Measurements from ENCODE around the gene CEP97. TPM values are rescaled to one million over a fixed set of nuclear protein-coding genes. Genes with fewer than 3 reads are reported as not detected.
A peak's percentile ranks its signal among the peaks of the same experiment; 100 is the strongest.
"Not testable (repeated sequence)": the region's sequence is repeated elsewhere in the genome, so short reads cannot be mapped to it uniquely, and the experiment has no call there.

Gene CEP97
- total RNA-seq, 1 experiment from 2014 or later: 3.3 TPM

DNA sequence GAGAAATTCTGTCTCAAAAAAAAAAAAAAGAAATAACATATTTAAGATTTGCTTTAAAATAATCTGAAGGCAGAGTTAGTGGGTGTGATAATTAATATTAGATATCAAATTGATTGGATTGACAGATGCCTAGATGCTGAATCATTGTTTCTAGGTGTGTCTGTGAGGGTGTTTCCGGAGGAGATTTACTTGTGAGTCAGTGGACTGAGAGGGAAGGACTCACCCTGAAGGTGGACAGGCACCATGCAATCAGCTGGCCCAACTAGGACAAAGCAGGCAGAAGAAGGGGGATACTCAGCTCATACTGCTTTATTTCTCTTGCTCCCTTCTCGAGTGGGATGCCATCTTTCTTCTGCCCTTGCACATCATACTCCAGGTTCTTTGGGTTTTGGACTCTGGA, 21.2 kb upstream of the CEP97 start:
- no peak for DNase-seq (ENCODE audit: low spot score)

DNA sequence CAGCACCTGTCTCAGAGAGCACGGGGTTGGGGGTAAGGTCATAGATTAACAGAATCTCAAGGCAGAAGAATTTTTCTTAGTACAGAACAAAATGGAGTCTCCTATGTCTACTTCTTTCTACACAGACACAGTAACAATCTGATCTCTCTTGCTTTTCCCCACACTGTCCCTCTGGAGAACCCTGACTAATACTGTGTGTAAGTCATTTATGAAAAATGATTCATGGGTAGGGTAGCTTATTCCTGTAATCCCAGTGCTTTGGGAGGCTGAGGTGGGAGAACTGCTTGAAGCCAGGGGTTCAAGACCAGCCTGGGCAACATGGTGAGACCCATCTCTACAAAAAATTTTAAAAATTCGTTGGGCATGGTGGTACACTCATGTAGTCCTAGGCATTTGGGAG, 19.8 kb upstream of the CEP97 start:
- not testable (repeated sequence) for DNase-seq (ENCODE audit: low spot score)

DNA sequence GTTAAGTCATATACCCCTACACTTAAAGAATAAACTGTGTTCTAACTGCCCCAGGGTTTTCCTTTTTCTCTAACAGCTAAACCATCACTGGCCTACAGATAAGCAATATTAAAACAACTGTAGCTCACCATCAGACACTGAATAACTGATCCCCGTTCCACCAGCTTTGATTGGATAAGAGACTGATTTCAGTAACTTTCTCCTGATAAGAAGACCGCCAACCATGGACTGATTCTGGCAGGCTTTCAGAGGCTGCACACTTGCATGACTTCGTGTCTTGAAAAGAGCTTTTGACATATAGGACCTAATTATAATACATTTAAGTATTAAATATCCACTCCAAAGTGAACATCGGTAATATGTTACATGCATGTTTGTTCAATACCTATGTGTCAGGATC, 15.3 kb upstream of the CEP97 start:
- DNase-seq (ENCODE audit: low spot score): no peak

DNA sequence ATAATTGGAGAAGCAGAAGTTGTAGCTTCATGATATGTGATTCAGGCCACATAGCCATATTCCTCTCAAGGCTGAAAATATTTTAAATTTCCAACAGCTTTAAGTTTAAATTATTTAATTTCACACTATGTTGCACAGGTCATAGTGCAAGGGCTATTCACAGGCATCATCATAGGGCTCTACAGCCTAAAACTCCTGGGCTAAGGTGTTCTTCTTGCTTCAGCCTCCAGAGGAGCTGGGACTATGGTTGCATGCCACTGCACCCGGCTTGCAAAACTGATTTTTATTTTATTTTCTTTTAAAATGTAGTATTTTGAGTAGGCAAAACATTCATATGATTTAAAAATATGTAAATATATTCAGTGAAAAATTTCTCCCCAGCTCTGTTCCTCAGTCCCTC, 6.0 kb upstream of the CEP97 start:
- DNase-seq (ENCODE audit: low spot score): no peak

DNA sequence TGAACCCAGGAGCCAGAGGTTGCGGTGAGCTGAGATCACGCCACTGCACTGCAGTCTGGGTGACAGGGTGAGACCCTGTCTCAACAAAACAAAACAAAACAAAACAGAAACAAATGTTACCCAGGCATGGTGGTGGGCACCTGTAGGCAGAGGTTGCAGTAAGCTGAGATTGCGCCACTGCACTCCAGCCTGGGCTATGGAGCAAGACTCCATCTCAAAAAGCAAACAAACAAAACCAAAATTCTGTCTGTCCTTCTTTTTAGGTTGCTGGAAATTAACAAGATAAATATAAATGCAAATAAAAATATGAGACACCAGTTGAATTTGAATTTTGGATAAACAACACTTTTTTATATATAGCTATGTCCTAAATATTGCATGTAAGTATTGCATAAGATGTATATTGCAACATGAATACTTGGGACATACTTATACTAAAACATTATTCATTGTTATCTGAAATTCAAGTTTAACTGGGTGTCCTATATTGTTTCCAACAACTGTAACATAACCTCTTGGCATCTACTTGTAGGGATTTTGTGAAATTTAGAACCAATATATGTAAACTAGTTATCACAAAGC, 4.7 kb upstream of the CEP97 start:
- no peak for DNase-seq (ENCODE audit: low spot score)

DNA sequence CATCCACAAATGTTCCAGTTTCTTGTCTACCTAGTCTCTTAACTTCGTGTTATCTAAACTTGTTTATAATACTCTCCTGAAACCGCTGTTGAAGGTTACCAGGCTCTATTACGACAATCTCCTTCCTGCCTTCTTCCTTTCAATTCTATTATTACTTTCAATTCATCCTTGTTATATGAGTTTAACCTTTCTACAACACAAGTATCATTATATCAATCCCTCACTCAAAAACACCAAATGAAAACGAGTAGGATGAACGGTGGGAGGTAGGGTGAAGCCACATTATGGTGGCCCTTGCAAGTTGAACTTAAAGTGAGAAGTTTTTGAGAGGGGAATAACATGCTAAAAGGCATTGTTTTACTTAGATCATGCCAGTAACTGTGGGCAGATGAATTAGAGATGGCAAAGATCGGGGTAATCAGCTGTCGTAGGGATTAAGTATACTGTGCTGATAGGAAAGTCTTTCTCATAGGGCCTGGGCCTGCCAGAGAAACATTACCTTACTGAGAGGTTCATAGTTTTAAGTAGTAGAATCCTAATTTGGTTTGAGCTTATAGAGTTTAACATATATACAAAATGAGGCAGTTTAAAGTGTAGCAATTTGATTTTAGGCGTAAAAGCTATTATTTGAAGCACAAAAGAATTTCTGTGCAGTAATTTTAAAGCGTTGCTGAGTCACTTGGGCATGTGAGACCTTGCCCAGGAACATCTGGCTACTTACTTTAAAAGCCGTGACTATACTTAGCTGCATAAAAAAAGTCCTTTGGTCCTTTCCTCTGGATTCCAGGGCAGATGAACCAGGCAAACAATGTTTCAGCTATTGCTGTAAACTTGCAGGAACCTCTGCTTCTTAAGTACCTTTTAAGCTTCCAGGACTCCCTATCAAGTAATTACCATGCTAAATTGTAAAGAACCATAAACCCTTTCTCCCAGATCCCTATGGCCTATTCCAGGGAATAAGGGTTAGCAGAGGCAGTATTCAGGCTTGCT, 3.3 kb upstream of the CEP97 start:
- no peak for DNase-seq (ENCODE audit: low spot score)

DNA sequence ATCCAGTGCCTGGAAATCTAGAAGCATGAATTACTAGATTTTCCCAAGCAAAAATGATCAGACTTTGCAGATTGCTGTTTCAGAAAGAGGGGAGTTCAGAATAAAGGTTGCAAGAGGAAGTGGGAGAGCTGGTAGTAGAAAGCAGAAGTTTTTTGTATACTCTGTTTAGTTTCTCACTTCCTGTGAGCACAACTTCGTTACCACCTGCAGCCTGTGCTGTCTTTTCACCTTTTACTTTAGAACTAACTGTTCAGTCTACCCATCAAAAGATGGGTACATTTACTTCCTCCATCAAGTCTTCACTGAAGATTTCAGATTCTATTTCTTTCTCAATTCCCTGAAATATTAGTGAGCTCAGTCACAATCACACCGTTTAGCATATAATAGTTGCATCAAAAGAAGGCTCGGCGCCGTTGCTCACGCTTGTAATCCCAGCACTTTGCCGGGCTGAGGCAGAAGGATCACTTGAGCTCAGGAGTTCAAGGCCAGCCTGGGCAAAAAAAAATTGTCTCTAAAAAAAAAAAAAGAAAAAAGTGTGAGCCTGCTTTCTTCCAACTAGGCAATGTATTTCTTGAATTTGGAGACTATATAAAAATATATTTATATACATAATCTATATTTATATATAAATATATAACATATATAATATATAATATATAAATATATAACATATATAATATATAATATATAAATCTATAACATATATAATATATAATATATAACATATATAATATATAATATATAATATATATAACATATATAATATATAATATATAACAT, 1.8 kb upstream of the CEP97 start:
- DNase-seq (ENCODE audit: low spot score): no peak

DNA sequence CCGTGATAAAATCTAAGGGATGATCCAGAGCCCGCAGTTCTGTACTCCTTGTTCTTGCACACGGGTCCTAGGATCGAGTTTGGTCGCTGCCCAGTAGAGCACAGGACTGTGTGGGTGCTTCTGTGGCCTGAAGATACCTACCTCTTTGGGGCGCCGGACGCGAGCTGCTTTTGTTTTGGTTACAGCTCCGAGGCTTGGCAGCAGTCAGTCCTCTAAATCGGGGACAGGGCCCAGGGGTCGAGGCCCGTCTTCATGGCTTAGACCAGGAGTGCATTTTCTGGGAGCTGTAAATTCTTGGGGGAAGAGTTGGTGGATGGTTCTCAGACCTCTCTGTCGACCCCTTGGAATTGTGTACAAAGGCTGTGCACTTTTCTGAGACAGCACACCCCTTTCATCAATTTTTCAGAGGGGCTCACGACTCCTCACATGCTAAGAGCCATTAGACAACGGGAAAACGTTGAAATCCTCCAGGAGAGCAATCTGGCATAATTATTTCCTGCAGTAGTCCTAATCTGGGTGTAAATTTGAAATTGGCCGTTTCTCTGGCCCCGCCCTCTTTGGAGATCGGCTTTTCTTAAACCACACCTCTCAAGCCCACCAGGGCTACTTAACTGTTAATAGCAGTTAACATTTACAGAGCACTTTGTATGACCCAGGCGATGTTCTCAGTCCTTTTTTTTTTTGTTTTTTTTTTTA, 928 bp downstream of the CEP97 start:
- DNase-seq (ENCODE audit: low spot score): peak; percentile 9

DNA sequence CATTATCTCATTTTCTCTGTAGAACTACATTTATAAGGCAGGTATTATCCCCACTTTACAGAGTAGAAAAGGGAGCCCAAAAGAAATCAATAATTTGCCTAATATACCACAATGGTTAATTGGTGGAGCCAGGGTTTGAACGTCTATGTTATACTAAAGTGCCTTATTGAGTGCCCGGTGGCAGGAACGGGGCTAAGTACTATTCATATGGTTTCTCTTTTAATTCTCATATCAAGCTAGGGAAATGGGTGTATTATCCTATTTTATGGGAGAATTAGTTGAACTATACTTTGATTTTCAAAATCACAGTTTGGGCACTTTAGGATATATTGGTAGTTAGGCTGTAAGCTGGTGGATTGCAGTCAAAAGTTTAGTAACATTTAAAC, 1.5 kb downstream of the CEP97 start:
- no peak for DNase-seq (ENCODE audit: low spot score)

DNA sequence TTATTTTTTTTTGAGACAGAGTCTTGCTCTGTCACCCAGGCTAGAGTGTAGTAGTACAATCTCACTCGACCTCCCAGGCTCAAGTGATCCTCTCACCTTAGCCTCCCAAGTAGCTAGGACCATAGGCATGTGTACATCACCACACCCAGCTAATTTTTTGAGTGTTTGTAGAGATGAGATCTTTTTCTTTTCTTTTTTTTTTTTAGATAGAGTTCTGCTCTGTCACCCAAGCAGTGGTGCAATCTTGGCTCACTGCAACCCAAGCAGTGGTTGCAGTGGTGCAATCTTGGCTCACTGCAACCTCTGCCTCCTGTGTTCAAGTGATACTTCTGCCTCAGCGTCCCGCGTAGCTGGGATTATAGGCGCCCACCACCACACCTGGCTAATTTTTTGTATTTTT, 5.2 kb downstream of the CEP97 start:
- no peak for DNase-seq (ENCODE audit: low spot score)

DNA sequence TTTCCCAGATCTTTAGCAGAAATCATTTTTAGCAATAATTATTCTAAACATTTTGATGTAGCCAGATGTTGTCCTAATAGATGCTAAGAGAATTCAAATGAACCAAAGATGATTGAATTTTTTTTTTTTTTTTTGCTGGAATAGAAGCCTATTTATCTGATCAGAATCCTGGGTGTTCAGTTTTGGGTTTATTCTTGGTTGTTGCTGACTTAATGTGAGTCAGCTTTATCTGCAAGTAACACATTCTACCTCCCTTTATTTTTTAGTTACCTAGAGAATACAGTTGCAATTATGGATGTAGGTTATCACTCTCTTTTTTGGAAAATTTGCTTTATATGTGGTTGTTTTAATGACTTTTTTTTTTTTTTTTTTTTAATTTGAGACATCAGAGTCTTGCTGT, 6.4 kb downstream of the CEP97 start:
- no peak for DNase-seq (ENCODE audit: low spot score)

DNA sequence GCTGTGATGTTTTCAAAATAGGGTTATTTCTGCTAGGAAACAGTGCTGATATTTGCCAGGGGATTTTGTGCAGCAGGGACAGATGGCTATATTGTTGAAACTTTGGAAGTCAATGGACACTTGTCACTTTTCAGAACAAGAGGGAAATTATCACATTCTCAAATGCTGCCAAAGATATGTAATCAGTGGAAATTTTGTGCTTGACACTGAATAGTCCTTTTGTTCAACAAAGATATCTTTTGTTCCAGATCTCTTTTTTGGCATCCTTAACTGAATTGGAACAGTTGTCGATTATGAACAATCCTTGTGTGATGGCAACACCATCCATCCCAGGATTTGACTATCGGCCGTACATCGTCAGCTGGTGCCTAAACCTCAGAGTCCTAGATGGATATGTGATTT, 7.8 kb downstream of the CEP97 start:
- DNase-seq (ENCODE audit: low spot score): no peak

DNA sequence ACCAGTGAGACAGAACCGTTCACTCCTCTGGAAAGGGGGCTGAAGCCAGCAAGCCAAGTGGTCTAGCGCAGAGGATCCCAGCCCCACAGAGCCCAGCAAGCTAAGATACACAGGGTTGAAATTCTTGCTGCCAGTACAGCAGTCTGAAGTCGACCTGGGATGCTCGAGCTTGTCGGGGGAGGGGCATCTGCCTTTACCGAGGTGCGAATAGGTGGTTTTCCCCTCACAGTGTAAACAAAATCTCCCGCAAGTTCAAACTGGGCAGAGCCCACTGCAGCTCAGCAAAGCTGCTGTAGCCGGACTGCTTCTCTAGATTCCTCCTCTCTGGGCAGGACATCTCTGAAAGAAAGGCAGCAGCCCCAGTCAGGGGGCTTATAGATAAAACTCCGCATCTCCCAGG, 11.4 kb downstream of the CEP97 start:
- DNase-seq (ENCODE audit: low spot score): no peak

DNA sequence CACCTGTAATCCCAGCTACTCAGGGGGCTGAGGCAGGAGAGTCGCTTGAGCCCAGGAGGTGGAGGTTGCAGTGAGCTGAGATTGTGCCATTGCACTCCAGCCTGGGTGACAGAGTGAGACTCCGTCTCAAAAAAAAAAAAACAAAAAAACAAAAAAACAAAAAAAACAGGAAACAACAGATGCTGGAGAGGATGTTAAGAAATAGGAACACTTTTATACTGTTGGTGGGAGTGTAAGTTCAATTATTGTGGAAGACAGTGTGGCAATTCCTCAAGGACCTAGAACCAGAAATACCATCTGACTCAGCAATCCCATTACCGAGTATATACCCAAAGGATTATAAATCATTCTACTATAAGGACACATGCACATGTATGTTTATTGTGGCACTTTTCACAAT, 17.5 kb downstream of the CEP97 start:
- DNase-seq (ENCODE audit: low spot score): not testable (repeated sequence)

DNA sequence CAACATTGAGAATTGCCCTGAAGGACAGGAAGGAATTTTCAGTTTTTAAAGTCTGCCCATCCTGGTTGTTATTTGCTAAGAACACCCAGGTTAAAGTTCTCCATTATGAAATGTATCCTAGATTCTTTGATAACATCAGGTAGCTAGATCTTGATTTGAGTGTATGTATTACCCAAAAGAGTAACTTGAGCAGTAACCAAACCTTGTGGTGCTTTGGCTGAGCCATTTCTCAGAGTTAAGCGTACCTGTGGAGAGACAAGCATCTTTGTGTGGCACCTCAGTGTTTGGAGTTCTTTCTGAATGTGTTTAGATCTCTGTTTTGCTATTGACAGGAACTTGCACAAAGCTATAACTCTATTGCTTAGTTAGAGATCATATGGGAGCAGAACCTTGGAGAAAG, 20.4 kb downstream of the CEP97 start:
- DNase-seq (ENCODE audit: low spot score): no peak

DNA sequence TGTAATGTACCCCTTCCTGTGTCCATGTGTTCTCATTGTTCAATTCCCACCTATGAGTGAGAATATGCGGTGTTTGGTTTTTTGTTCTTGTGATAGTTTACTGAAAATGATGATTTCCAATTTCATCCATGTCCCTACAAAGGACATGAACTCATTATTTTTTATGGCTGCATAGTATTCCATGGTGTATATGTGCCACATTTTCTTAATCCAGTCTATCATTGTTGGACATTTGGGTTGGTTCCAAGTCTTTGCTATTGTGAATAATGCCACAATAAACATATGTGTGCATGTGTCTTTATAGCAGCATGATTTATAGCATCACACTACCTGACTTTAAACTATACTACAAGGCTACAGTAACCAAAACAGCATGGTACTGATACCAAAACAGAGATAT, 21.5 kb downstream of the CEP97 start:
- not testable (repeated sequence) for DNase-seq (ENCODE audit: low spot score)

DNA sequence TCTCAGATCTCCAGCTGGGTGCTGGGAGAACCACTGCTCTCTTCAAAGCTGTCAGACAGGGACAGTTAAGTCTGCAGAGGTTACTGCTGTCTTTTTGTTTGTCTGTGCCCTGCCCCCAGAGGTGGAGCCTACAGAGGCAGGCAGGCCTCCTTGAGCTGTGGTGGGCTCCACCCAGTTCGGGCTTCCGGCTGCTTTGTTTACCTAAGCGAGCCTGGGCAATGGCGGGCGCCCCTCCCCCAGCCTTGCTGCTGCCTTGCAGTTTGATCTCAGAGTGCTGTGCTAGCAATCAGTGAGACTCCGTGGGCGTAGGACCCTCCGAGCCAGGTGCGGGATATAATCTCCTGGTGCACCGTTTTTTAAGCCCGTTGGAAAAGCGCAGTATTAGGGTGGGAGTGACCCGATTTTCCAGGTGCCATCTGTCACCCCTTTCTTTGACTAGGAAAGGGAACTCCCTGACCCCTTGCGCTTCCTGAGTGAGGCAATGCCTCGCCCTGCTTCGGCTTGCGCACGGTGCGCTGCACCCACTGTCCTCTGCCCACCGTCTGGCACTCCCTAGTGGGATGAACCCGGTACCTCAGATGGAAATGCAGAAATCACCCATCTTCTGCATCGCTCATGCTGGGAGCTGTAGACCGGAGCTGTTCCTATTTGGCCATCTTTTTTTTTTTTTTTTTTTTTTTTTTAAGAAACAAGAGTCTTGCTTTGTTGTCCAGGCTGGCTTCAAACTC, 29.1 kb downstream of the CEP97 start:
- not testable (repeated sequence) for DNase-seq (ENCODE audit: low spot score)

DNA sequence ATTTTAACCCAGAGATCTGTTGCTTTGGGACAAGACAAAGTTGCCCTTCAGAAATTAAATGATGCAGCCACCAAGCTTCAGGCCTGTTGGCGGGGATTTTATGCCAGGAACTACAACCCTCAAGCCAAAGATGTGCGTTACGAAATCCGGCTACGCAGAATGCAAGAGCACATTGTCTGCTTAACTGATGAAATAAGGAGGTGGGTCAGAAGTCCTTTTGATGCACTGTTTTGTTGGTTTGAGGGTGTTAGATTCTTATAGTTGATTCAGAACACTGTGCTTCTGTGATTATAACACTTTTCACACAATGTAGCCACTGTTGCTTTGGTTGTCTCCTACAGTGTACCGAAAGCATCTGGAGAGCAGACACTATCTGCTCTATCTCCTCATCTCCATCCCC, 33.8 kb downstream of the CEP97 start:
- DNase-seq (ENCODE audit: low spot score): no peak

DNA sequence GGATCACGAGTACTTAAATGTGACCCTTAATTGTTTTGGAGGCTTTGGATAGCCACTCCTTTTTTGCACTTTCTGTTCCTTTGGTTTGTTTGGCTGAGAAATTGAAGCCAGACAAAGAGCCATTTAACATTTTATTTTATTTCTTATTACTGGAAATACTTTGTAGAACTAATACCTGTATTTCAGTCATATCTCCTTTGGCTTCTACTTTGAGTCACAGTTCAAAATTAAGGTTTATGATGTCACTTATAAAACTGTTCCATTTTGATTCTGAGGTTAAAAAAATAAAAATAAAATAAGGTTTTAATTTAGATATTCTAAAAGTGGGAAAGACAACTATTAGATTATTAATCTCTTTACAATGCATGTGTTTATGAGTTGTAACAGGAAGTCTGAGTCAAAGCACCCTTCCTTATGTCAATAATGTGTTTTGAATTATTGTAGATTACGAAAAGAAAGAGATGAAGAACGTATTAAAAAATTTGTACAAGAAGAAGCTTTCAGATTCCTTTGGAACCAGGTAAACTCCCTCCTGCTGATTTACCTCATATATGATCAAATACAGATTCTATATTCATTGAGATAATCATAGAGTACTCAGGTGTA, 37.7 kb downstream of the CEP97 start:
- no peak for DNase-seq (ENCODE audit: low spot score)

DNA sequence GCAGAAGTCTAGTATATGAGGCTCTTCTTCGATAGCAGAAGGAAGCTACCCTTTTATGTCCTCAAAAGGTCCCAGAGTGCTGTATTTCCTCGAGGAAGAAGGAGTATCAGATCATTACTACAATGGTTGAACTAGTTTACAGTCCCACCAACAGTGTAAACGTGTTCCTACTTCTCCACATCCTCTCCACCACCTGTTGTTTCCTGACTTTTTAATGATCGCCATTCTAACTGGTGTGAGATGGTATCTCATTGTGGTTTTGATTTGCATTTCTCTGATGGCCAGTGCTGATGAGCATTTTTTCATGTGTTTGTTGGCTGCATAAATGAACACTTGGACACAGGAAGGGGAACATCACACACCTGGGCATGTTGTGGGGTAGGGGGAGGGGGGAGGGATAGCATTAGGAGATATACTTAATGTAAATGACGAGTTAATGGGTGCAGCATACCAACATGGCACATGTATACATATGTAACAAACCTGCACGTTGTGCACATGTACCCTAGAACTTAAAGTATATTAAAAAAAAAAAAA, 53.4 kb downstream of the CEP97 start:
- DNase-seq (ENCODE audit: low spot score): not testable (repeated sequence)
